Esophagus squamous epithelium (tissue), 5 donors: Measurements from ENCODE around the gene IWS1. TPM values are rescaled to one million over a fixed set of nuclear protein-coding genes. Genes with fewer than 3 reads are reported as not detected.

Experiments
- DNase-seq: peaks from one replicate; lab custom pipeline; 2025; lab: John Stamatoyannopoulos, UW
- H3K27ac ChIP-seq, 4 donors: fragments of 200-600 bp; sonication (generic); one replicate each; pipeline ENCODE4 v1.5.1; 2016 to 2019; ENCODE audit warnings: mild to moderate bottlenecking in 1 of 4
- H3K27me3 ChIP-seq, 4 donors: fragments of 200-600 bp; sonication (generic); 1 replicate in 3 of 4; 2 replicates in 1 of 4; pipeline versions ENCODE4 v1.5.1 to v1.6.0; 2017 to 2021; ENCODE audit warnings: antibody characterized with exemption in 1 of 4
- H3K36me3 ChIP-seq, 3 donors: fragments of 200-600 bp; sonication (generic); one replicate each; pipeline ENCODE4 v1.5.1; 2016 to 2019
- H3K4me1 ChIP-seq, 3 donors: fragments of 200-600 bp; sonication (generic); one replicate each; pipeline ENCODE4 v1.5.1; 2017 to 2019
- H3K4me3 ChIP-seq, 4 donors: fragments of 200-600 bp; sonication (generic); 1 replicate in 3 of 4; 2 replicates in 1 of 4; pipeline ENCODE4 v1.5.1; 2016 to 2019; ENCODE audit warnings: mild to moderate bottlenecking in 2 of 4, moderate library complexity in 1 of 4
- H3K9me3 ChIP-seq, 3 donors: fragments of 200-600 bp; sonication (generic); one replicate each; pipeline ENCODE4 v1.5.1; 2016 to 2019
- CTCF ChIP-seq, 6 experiments: fragments of 450-650 bp in 4 of 6; fragments of 200-600 bp in 2 of 6; sonication (generic) in 2 of 6; IDR thresholded peaks; one replicate each; pipeline ENCODE4 v1.5.1; 2016 to 2019; ENCODE audit warnings: antibody characterized with exemption in 6 of 6, mild to moderate bottlenecking in 4 of 6, moderate library complexity in 4 of 6
- POLR2A ChIP-seq, 4 donors: fragments of 450-650 bp; IDR thresholded peaks; one replicate each; pipeline ENCODE4 v1.6.1; 2017; ENCODE audit warnings: antibody characterized with exemption in 4 of 4, mild to moderate bottlenecking in 4 of 4, moderate library complexity in 3 of 4
- WGBS, 2 donors: methylation state at CpG; one replicate each; pipeline ENCODE4 v1.1.5; 2018; 5-methylcytosine and 5-hydroxymethylcytosine counted together
- intact Hi-C: fragments of 100-400 bp; cut with DNase I; formaldehyde crosslinking; loops from one replicate; pipeline ENCODE4 v1.15.0; 2022
- total RNA-seq, 4 donors: library from RNA; depleted of rRNA; stranded (reverse); fragments of >200 nt; gene quantifications; one replicate each; pipeline ENCODE4 v1.1.0, GENCODE V29; 2016
- donor health status: DM: yes; HTN: yes; CAD: no.

The IWS1 gene
- total RNA-seq, 4 donors from 2014 or later, result 22.0 to 34.1 (median 28.9) TPM

DNA sequence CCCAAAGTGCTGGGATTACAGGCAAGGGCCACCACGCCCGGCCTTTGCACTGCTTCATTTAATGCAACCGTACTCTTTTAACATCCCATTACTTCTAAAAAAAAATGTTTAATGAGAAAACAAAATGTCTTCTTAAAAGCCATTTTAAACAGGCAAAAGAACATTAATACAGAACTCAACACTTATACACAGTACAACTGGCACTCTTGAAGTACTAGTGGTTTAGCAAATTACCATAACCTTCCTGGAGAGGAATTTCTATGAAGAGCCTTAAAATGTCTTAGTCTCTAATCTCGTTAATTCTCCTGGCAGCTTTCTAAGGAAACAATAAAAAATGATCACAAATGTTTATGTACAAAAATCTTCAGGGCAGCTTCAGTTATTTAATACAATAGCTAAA is 5.9 kb downstream of the IWS1 start:
- Histone ChIP-seq H3K36me3 (peaks cover 0 to 84% (median 0%) of the 10 kb centered on the region in 3 donors), H3K27me3 (no peaks in the 10 kb centered on the region), H3K4me3 (no peak overlapping the region), H3K9me3 (no peaks in the 10 kb centered on the region), H3K4me1 (peaks cover 0 to 32% (median 21%) of the 10 kb centered on the region in 3 donors), H3K27ac (no peak overlapping the region)
- TF ChIP-seq CTCF (IDR thresholded peaks at IDR 0.05) (no peak), POLR2A (IDR thresholded peaks at IDR 0.05) (no peak)
- DNase-seq, result no peak
- intact Hi-C loops, result no loop called here
- 90 to 93% methylated on average over 4 of the region's 4 CpGs for WGBS, 2 donors

- intact Hi-C loops, result no loop called here
- Histone ChIP-seq H3K36me3 (peaks cover 0 to 96% (median 5%) of the 10 kb centered on the region in 3 donors), H3K9me3 (no peaks in the 10 kb centered on the region), H3K4me1 (peaks cover 0 to 32% (median 15%) of the 10 kb centered on the region in 3 donors), H3K27me3 (no peaks in the 10 kb centered on the region), H3K27ac (no peak overlapping the region), H3K4me3 (no peak overlapping the region)
- TF ChIP-seq CTCF (IDR thresholded peaks at IDR 0.05), result no peak
- TF ChIP-seq POLR2A (IDR thresholded peaks at IDR 0.05), result no peak
- DNase-seq, result no peak
- WGBS, 2 donors, result 81 to 93% methylated on average over 2 of the region's 2 CpGs
These were observed 8.8 kb downstream of the IWS1 start for GRCh38 chr2:127517465-127517864.

DNA sequence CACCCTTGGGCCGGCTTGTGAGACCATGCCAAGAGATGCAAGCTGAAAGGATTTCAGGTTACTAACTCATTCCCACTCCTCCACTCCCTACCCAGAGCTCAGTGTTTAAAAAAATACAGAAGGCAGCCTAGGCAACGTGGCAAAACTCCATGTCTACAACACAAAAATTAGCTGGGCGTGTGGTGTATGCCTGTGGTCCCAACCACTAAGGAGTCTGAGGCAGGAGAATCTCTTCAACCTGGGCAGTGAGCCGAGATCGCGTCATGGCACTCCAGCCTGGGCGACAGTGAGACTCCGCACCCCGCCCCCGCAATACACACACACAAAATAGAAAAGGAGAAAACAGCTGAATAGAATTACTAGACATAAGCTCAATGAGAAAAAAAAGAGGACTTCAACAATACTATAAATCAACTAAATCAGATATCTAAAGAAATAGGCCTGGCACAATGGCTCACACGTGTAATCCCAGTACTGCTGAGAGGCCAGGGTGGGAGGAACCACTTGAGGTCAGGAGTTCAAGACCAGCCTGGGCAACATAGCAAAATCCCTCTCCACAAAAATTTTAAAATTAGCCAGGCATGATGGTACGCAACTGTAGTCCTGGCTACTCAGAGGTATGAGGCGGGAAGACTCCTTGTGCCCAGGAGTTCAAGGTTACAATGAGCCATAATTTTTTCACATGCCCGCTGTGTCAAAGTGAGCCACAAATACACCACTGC is 10.1 kb downstream of the IWS1 start:
- Histone ChIP-seq H3K36me3 (peaks cover 0 to 86% (median 5%) of the 10 kb centered on the region in 3 donors), H3K27ac (peak overlapping the region in 3 of 4 donors; percentile 49 to 79 (median 71)), H3K4me3 (no peak overlapping the region), H3K27me3 (no peaks in the 10 kb centered on the region), H3K9me3 (no peaks in the 10 kb centered on the region), H3K4me1 (peaks cover 0 to 33% (median 15%) of the 10 kb centered on the region in 3 donors)
- no peak for DNase-seq
- WGBS, 2 donors, result 59 to 84% methylated on average over 12 to 14 of the region's 14 CpGs
- intact Hi-C loops, result no loop called here
- TF ChIP-seq CTCF (IDR thresholded peaks at IDR 0.05), result no peak
- TF ChIP-seq POLR2A (IDR thresholded peaks at IDR 0.05), result no peak

DNA sequence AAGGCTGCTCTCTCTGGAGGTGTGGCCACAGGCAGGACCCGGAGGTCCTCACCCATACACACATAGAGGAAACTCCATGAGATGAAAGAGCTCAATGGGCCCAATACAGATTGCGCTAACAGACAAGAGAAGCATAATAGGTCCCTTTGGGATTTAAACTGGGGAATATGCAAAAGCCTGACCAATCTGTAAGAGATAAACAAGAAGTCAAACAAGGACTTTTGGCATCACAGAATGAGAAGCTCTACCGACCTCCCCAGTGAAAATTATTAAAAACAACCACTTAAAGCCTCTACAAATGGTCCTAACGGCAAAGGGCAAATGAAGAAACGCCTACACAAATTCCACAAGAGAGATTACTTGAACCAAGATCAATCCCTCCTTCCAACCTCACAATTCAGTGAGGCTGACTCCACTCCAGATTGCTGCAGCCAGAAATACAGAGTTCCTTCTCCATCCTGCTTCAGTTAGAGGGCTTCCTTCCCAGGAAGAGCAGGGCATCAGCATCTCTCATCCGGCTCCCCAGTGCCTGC is 10.8 kb downstream of the IWS1 start:
- intact Hi-C loops, result no loop called here
- H3K4me3 ChIP-seq, result no peak overlapping the region
- no peak for TF ChIP-seq CTCF (IDR thresholded peaks at IDR 0.05)
- no peak for TF ChIP-seq POLR2A (IDR thresholded peaks at IDR 0.05)
- H3K27me3 ChIP-seq, result no peaks in the 10 kb centered on the region
- H3K4me1 ChIP-seq, result peaks cover 0 to 33% (median 15%) of the 10 kb centered on the region in 3 donors
- WGBS, 2 donors, result 58 to 65% methylated on average over 6 of the region's 6 CpGs
- no peak for DNase-seq
- no peaks in the 10 kb centered on the region for H3K9me3 ChIP-seq
- H3K27ac ChIP-seq, result peak overlapping the region in 3 of 4 donors; percentile 31 to 79 (median 71)
- H3K36me3 ChIP-seq, result peaks cover 0 to 79% (median 5%) of the 10 kb centered on the region in 3 donors

- Histone ChIP-seq H3K36me3 (peaks cover 0 to 69% (median 5%) of the 10 kb centered on the region in 3 donors), H3K4me3 (no peak overlapping the region), H3K27me3 (no peaks in the 10 kb centered on the region), H3K4me1 (peaks cover 0 to 33% (median 15%) of the 10 kb centered on the region in 3 donors), H3K27ac (peak overlapping the region in 2 of 4 donors; percentile 71 to 79), H3K9me3 (no peaks in the 10 kb centered on the region)
- TF ChIP-seq POLR2A (IDR thresholded peaks at IDR 0.05) (no peak), CTCF (IDR thresholded peaks at IDR 0.05) (no peak)
- no peak for DNase-seq
- intact Hi-C loops, result no loop called here
- WGBS, 2 donors, result 67 to 86% methylated on average over 6 to 9 of the region's 13 CpGs
These were observed 11.8 kb downstream of the IWS1 start for GRCh38 chr2:127514485-127514884.
